ENCODE data around the gene SULF2. TPM values are rescaled to one million over a fixed set of nuclear protein-coding genes. Genes with fewer than 3 reads are reported as not detected.

Gene SULF2
- total RNA-seq, 1 experiment from 2014 or later, result 0.69 TPM

DNA sequence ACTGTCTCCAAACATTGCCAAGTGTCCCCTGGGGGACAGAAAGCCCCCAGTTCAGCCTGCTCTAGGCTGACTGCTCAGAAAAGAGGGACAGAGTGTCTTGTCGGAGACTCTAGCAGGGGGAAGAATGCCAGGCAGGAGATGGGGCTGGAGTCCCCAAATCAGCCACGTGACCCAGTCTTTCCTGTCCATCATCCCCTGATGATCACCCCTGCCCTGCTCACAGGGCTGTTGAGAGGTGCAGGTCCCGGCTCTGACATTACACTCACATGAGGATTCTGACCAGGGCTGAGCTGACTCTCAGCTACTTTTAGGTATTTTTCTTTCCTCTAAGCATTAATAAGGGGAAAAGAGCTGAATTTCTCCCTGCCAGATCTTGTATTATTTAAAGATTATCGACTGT is 115.8 kb downstream of the SULF2 start:
- no peaks in the 10 kb centered on the region for H3K9me3 ChIP-seq (ENCODE audit: low read depth, low read length, poor library complexity, severe bottlenecking)
- intact Hi-C loops (cut with micrococcal nuclease; ENCODE audit: unreplicated experiment), result no loop called here
- no peaks in the 10 kb centered on the region for H3K4me1 ChIP-seq (ENCODE audit: insufficient read depth, low read length, poor library complexity, severe bottlenecking)
- TF ChIP-seq EZH2 (IDR thresholded peaks at IDR 0.05; ENCODE audit: borderline replicate concordance, low read depth, low read length, poor library complexity, severe bottlenecking), result no peak
- TF ChIP-seq, protein P1, sequence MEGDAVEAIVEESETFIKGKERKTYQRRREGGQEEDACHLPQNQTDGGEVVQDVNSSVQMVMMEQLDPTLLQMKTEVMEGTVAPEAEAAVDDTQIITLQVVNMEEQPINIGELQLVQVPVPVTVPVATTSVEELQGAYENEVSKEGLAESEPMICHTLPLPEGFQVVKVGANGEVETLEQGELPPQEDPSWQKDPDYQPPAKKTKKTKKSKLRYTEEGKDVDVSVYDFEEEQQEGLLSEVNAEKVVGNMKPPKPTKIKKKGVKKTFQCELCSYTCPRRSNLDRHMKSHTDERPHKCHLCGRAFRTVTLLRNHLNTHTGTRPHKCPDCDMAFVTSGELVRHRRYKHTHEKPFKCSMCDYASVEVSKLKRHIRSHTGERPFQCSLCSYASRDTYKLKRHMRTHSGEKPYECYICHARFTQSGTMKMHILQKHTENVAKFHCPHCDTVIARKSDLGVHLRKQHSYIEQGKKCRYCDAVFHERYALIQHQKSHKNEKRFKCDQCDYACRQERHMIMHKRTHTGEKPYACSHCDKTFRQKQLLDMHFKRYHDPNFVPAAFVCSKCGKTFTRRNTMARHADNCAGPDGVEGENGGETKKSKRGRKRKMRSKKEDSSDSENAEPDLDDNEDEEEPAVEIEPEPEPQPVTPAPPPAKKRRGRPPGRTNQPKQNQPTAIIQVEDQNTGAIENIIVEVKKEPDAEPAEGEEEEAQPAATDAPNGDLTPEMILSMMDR (conservative IDR thresholded peaks at IDR 0.05; ENCODE audit: low read depth, low read length), result no peak
- no peak overlapping the region for H3K4me3 ChIP-seq (ENCODE audit: low read depth, low read length, poor library complexity, severe bottlenecking)
- ChIA-PET POLR2A (ENCODE audit: low non-redundant PET) (no interaction called here), CTCF (no interaction called here)
- H3K27me3 ChIP-seq (replicated peaks; ENCODE audit: insufficient read depth, low read depth, low read length, poor library complexity), result no peaks in the 10 kb centered on the region
- no peaks in the 10 kb centered on the region for H3K36me3 ChIP-seq (ENCODE audit: insufficient read depth, low read length, poor library complexity, severe bottlenecking)
- DNase-seq (ENCODE audit: low spot score), result no peak
- BruUV-seq (replicated peaks), result no TSS peak
- H3K27ac ChIP-seq (ENCODE audit: low read depth, low read length, poor library complexity, severe bottlenecking), result no peak overlapping the region

DNA sequence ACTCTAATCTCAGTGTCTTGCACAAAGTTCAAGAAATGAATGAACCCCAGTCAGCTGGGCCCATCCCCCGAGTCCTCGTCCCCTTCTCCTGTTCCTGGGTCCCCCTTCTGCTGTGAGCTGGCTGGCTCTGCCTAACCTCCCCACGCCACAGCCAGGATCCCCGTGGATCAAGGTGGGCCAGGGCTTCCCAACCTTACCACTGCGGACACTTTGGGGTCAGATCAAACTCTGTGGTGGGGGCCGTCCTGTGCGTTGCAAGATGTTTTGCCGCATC is 116.2 kb downstream of the SULF2 start:
- Histone ChIP-seq H3K27me3 (replicated peaks; ENCODE audit: insufficient read depth, low read depth, low read length, poor library complexity) (no peaks in the 10 kb centered on the region), H3K27ac (ENCODE audit: low read depth, low read length, poor library complexity, severe bottlenecking) (no peak overlapping the region), H3K9me3 (ENCODE audit: low read depth, low read length, poor library complexity, severe bottlenecking) (no peaks in the 10 kb centered on the region), H3K36me3 (ENCODE audit: insufficient read depth, low read length, poor library complexity, severe bottlenecking) (no peaks in the 10 kb centered on the region), H3K4me1 (ENCODE audit: insufficient read depth, low read length, poor library complexity, severe bottlenecking) (no peaks in the 10 kb centered on the region), H3K4me3 (ENCODE audit: low read depth, low read length, poor library complexity, severe bottlenecking) (no peak overlapping the region)
- no TSS peak for BruUV-seq (replicated peaks)
- POLR2A ChIA-PET (ENCODE audit: low non-redundant PET), result no interaction called here
- intact Hi-C loops (cut with micrococcal nuclease; ENCODE audit: unreplicated experiment), result no loop called here
- no peak for DNase-seq (ENCODE audit: low spot score)
- no peak for TF ChIP-seq EZH2 (IDR thresholded peaks at IDR 0.05; ENCODE audit: borderline replicate concordance, low read depth, low read length, poor library complexity, severe bottlenecking)
- TF ChIP-seq, protein P1 (conservative IDR thresholded peaks at IDR 0.05; ENCODE audit: low read depth, low read length), result no peak
- CTCF ChIA-PET, result no interaction called here

DNA sequence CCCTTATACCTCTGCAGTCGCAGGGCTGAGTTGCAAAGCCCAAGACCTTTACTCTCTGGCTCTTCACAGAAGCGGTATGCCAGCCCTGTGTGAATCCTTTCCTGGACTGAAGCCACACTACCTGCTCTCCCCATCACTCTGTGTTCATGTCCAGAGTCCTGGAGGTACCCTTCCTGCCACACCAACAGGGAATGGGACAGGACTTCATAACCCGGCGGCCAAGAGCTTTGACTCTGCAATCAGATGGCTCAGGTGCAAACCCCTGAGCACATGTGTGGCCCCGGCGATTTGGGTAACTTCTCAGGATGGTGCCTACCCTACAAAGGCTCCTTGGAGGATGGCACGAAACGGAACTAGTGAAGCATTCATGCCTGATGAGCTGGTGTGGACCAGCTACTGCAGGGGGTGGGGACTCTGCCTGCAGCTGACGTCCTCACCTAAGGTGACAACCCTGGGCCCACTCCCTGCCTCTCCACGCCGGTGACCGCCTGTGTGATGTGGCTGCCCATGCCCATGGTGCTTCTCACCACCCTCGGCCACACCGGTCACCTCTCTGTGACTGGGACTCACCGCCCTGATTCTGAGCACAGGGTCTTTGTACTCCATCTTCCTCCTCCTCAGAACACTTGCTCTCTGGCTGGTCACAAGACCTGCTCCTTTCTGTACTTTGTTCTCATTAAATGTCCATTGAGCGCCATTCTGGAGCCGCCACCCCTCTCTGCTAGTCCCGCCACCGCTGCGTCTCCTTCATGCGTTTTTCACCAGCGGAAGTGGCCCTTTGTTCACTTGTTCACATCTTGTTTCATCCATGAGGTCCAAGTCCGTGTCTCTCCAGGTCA is 116.7 kb downstream of the SULF2 start:
- POLR2A ChIA-PET (ENCODE audit: low non-redundant PET), result no interaction called here
- CTCF ChIA-PET, result no interaction called here
- intact Hi-C loops (cut with micrococcal nuclease; ENCODE audit: unreplicated experiment), result no loop called here
- Histone ChIP-seq H3K36me3 (ENCODE audit: insufficient read depth, low read length, poor library complexity, severe bottlenecking) (no peaks in the 10 kb centered on the region), H3K27me3 (replicated peaks; ENCODE audit: insufficient read depth, low read depth, low read length, poor library complexity) (no peaks in the 10 kb centered on the region), H3K4me1 (ENCODE audit: insufficient read depth, low read length, poor library complexity, severe bottlenecking) (no peaks in the 10 kb centered on the region), H3K27ac (ENCODE audit: low read depth, low read length, poor library complexity, severe bottlenecking) (no peak overlapping the region), H3K4me3 (ENCODE audit: low read depth, low read length, poor library complexity, severe bottlenecking) (no peak overlapping the region), H3K9me3 (ENCODE audit: low read depth, low read length, poor library complexity, severe bottlenecking) (no peaks in the 10 kb centered on the region)
- DNase-seq (ENCODE audit: low spot score), result no peak
- BruUV-seq (replicated peaks), result no TSS peak
- TF ChIP-seq, protein P1 (conservative IDR thresholded peaks at IDR 0.05; ENCODE audit: low read depth, low read length), result no peak
- TF ChIP-seq EZH2 (IDR thresholded peaks at IDR 0.05; ENCODE audit: borderline replicate concordance, low read depth, low read length, poor library complexity, severe bottlenecking), result no peak
